TTC549 (cell line): Measurements from ENCODE around the gene EFNA5.

Source experiments
- FAIRE-seq: peaks from 2 replicates; lab custom pipeline; 2012; peaks lifted over from hg19 to GRCh38; lab: Jason Lieb, UNC

Gene EFNA5

GRCh38 chr5:107570805-107571531, 99.8 kb downstream of the EFNA5 start:
- no peak for FAIRE-seq

DNA sequence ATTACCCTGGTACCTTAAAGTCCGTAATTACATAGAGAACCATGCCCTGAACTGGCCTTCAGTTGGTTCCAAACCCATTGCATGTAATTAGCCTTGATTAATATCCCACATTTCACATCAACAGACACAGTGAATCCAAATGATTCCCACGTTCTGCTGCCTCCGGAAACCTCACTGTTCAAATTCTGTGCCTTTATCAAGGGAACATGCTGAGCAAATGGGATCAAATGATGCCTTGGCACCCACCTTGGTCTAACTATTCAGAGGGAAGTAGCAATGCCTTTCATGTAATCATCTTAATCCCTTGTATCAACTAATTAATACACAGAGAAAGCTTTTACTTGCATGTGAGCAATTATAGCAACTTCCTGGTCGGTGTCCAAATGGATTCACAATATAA, 100.6 kb downstream of the EFNA5 start:
- no peak for FAIRE-seq

DNA sequence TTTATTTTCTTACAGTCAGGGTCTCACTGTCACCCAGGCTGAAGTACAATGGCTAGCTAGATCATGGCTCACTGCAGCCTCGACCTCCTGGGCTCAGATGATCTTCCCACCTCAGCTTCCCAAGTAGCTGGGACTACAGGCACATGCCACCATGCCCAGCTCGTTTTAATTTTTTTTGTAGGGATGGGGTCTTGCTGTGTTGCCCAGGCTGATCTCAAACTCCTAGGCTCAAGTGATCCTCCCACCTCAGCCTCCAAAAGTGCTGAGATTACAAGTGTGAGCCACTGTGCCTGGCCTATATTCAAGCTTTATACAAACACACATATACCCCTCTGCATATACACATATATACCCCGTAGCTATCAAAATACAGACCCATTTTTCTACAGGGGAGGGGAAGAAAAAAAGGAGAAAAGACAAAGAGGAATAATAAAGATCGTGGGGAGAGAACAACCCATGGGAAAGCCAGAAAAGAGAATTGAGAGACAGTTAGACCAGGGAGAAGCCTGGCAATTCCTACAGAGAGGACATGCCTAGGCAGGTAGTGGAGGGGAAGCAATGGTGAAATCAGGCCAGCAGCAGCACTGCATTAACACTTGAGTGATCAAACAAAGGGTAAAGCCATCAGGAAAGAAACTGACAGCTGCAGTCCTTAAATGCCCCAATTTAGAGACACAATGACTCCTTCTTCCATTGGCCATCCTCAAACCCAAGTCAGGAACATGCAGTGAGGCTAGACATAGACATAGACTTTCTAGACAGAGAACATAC, 102.7 kb downstream of the EFNA5 start:
- FAIRE-seq = no peak

GRCh38 chr5:107566986-107567385, 103.8 kb downstream of the EFNA5 start:
- FAIRE-seq = no peak

DNA sequence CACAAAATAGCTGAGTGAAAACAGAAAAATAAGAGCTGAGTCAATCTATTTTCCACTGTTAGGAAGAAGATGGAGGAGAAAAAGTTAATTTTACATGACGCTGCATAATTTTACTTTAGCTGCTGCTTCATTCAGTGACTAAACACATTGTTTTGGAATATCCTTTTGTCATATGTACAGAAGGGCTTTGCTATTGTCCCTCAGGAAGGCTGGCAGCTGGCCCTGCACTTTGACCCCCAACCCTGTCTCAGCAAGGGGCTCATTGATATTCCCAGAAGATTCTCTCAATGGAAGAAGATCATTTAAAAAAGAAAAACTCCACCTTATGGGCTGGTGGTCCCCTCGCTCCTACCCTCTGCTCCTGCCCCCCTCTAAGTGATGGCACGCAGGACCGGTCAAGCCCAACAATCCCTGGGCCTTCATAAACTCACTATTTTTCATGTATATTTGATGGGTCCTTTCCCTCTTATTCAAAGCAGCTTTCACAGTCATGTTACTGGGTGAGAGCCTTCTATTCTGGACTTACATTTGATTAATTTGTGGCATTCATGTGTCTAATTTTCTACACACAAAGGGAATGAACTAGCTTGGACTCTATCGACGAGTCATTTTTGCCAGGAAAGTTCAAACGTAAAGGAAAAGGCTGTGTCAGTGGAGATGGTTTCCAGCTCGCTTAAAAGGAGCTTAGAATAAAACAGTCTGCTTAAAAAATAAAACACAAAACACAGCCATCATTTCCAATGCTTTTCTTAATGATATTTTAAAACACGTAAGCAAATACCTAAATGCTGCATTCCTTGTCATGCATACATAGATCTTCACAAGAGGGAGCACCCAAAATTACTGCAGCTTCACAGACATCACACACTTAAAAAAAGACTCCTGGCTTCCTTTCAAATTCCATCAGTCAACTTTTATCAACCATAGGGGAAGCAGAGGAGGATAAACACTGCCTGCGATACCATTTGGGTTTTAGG, 104.7 kb downstream of the EFNA5 start:
- no peak for FAIRE-seq

DNA sequence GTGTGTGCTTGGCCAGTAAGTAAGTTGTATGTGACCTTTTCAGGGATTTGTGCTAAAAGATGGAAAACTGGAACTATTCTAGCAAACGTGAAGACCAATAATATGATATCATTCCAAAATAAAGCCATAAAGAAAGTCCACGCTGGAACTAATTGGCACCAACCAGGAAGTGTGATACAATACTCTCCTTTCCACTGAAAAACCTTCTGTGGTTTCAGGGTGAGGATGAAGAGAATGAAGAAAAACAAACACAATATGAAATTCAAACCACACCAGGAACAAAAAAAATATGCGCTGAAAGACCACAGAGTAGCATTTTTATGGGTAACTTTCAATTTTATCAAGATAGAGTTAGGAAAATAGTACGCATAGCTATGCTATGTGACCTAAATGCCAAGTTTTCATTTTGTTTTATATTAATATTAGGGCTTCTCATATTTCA, 105.8 kb downstream of the EFNA5 start:
- FAIRE-seq = no peak

- no peak for FAIRE-seq
Observed at GRCh38 chr5:107563959-107564544, 106.7 kb downstream of the EFNA5 start.

DNA sequence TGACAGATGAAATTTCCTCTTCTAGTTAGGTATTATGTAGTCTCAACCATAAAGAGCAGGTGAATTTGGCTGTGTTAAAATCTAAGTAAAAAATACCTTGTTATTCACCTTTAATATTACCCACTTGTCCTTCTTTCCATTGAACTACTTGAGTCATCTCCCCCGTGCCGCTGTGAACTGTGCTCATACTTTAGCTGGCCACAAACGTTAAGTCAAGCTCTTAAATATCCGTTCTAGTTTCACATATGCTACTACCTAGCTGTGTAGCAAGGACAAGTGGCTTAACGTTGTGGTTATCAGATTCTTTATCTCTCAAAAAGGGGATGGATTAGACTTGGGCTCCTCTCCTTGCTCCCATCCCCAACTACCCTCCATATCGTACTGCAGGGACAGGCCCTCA, 110.4 kb downstream of the EFNA5 start:
- no peak for FAIRE-seq

- no peak for FAIRE-seq
Observed at GRCh38 chr5:107558823-107559375, 111.8 kb downstream of the EFNA5 start.

- FAIRE-seq = no peak
Observed at GRCh38 chr5:107557051-107557658, 113.6 kb downstream of the EFNA5 start.

DNA sequence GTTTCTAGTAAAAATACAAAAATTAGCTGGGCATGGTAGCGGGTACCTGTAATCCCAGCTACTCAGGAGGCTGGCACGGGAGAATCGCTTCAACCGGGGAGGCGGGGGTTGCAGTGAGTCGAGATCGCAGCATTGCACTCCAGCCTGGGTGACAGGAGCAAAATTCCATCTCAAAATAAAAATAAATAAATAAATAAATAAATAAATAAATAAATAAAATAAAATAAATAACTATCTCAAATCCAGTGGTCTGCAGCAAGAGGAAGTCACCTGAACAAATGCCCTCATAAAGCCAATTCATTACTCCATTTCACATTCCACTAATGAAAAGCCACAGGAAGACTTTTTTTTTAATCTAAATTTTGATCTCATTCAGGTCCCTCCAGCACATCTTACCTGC, 114.2 kb downstream of the EFNA5 start:
- no peak for FAIRE-seq

DNA sequence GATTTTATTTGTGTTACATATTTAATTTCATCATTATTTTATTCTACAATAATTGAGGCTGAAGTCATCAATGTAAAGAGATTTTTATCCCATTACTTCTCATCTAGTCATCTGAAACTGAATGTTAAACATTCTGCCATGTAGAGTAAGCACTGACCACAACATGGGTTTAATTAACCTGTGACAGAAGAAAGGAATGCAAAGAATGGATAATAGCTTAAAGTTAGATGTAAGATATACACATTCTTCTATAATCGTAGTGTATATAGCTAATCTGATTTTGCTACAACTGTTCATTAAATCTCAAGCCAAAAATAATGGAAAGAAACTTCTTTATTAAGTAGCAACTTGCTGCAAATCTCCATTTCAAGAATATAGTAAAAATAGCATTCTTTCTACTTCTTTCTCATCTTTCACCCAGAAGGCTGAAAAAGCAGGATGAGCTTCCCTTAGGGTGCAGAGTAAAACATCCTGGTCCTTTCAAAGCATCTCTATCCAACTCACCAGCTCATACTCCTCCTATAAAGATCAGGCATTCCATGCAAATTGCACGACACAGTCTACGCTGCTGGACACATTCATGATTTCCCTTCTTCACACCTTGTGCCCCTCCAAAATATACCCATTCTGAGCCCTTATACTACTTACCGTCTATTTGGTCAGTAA, 115.2 kb downstream of the EFNA5 start:
- FAIRE-seq = no peak

DNA sequence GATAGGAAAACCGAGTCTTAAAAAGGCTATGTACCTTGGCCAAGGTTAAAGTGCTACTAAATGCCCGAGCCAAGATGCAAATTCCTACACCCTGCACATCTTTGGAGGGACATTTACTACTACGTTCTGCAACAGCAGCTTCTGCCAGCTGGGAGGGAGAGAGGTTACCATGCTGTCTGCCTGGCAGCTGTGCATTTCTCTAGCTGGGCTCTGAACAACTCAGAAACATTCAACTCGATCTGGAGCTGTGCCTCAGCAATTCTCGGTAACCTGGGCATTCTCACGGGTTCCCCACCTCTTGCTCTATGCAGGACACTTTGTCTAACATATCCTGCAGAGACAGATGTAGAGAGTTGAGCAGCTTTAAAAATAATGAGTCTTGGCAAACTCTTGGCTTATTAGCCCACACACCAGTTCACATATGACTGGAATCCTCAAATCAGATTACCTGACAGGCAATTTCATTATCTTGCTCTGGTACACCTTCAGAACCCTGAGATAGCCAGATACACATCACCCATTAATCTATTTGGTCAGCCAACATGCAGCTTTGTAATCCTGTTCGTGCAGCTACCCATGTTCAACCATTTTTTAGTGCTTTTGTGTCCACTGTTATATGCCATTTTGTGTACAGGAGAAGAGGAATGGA, 115.8 kb downstream of the EFNA5 start:
- FAIRE-seq = no peak

DNA sequence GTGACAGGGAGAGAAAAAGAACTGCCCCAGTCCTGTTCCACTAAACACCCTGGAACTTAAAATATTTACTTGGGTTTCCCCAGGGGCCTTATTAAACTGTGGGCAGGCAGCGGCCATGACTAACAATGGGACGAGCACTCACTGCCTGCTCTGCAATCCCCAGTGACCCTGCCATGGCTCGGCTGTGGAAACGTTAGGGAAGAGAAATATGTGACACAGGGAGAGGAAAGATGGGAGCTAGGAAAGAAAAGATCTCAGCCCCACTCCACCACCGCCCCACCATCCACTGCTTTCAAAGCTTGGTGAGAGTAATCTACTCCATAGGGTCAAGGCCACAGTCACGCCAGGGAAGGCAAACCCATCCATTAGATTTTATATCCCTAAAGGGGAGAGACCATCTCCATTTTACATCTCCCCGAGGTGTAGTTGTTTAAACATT, 117.6 kb downstream of the EFNA5 start:
- FAIRE-seq = no peak

DNA sequence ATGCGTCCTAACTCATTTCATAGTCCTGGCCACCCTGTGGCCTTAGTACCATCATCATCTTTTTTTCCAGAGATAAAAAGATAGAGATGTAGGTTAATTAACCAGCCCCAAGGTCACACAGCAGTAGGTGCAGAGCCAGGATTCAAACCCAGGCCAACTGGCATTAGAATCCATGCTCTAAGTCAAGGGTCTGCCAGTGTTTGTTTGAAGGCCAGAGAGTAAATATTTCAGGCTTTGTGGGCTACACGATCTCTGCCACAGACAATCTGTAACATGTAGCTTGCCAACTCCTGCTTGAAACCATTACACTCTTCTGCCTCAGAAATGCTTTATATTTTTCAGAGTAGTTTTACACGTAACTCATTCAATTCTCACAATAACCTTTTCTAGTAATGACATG, 119.6 kb downstream of the EFNA5 start:
- FAIRE-seq = no peak

- no peak for FAIRE-seq
Observed at GRCh38 chr5:107549567-107549966, 121.2 kb downstream of the EFNA5 start.

DNA sequence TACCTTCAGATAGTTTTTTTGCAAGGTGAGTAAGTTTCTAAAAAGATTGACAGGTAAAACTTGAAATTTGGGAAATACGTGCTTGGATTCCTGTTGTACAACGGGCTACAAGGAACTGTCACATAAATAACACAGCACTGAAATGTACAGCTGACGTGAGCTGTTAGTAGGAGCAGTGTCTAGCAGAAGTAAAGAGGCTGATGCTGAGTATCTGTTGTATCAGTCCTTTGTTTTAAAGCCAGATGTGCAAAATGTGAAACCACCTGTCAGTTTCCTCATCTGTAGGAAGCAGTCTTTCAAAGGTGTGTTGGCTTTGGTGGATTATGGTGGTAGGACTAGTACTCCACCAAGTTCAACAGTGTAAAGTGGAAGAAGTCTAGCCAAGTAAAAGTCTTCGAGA, 122.3 kb downstream of the EFNA5 start:
- no peak for FAIRE-seq

GRCh38 chr5:107546719-107547118, 124.0 kb downstream of the EFNA5 start:
- no peak for FAIRE-seq

- no peak for FAIRE-seq
Observed at GRCh38 chr5:107545486-107545885, 125.3 kb downstream of the EFNA5 start.

GRCh38 chr5:107544967-107545366, 125.8 kb downstream of the EFNA5 start:
- no peak for FAIRE-seq
